ENCODE data around the gene MAEL. TPM values are rescaled to one million over a fixed set of nuclear protein-coding genes. Genes with fewer than 3 reads are reported as not detected.

MAEL gene
- total RNA-seq, 1 experiment from 2014 or later = not detected

- in situ Hi-C loops (cut with HindIII; ENCODE audit: low pct_unique_long_range_greater_than_20kb, low sequenced_read_pairs) (no loop called here), intact Hi-C loops (cut with micrococcal nuclease; ENCODE audit: unreplicated experiment) (no loop called here)
- H3K27ac ChIP-seq (ENCODE audit: low read length) = no peak overlapping the region
- TF ChIP-seq POLR2AphosphoS5 (IDR thresholded peaks at IDR 0.05; ENCODE audit: low read depth, low read length) = no peak
- TF ChIP-seq, protein P1, sequence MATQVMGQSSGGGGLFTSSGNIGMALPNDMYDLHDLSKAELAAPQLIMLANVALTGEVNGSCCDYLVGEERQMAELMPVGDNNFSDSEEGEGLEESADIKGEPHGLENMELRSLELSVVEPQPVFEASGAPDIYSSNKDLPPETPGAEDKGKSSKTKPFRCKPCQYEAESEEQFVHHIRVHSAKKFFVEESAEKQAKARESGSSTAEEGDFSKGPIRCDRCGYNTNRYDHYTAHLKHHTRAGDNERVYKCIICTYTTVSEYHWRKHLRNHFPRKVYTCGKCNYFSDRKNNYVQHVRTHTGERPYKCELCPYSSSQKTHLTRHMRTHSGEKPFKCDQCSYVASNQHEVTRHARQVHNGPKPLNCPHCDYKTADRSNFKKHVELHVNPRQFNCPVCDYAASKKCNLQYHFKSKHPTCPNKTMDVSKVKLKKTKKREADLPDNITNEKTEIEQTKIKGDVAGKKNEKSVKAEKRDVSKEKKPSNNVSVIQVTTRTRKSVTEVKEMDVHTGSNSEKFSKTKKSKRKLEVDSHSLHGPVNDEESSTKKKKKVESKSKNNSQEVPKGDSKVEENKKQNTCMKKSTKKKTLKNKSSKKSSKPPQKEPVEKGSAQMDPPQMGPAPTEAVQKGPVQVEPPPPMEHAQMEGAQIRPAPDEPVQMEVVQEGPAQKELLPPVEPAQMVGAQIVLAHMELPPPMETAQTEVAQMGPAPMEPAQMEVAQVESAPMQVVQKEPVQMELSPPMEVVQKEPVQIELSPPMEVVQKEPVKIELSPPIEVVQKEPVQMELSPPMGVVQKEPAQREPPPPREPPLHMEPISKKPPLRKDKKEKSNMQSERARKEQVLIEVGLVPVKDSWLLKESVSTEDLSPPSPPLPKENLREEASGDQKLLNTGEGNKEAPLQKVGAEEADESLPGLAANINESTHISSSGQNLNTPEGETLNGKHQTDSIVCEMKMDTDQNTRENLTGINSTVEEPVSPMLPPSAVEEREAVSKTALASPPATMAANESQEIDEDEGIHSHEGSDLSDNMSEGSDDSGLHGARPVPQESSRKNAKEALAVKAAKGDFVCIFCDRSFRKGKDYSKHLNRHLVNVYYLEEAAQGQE (IDR thresholded peaks at IDR 0.05; ENCODE audit: insufficient read depth in 1 of 2, low read depth in 2 of 2, low read length in 1 of 2) = no peak
- no peak for TF ChIP-seq SIN3A (IDR thresholded peaks at IDR 0.05; ENCODE audit: borderline replicate concordance, insufficient read depth, low read depth, low read length)
- TF ChIP-seq, protein P2, sequence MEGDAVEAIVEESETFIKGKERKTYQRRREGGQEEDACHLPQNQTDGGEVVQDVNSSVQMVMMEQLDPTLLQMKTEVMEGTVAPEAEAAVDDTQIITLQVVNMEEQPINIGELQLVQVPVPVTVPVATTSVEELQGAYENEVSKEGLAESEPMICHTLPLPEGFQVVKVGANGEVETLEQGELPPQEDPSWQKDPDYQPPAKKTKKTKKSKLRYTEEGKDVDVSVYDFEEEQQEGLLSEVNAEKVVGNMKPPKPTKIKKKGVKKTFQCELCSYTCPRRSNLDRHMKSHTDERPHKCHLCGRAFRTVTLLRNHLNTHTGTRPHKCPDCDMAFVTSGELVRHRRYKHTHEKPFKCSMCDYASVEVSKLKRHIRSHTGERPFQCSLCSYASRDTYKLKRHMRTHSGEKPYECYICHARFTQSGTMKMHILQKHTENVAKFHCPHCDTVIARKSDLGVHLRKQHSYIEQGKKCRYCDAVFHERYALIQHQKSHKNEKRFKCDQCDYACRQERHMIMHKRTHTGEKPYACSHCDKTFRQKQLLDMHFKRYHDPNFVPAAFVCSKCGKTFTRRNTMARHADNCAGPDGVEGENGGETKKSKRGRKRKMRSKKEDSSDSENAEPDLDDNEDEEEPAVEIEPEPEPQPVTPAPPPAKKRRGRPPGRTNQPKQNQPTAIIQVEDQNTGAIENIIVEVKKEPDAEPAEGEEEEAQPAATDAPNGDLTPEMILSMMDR (IDR thresholded peaks at IDR 0.05) = no peak
- TF ChIP-seq TCF7L2 (IDR thresholded peaks at IDR 0.05; ENCODE audit: low read depth, low read length) = no peak
- ChIA-PET CTCF (no interaction called here), POLR2A (no interaction called here)
- no TSS peak for BruUV-seq (replicated peaks)
- no peaks in the 10 kb centered on the region for H3K9me3 ChIP-seq (ENCODE audit: control insufficient read depth, insufficient read depth, low read depth, low read length)
- no peak for ATAC-seq
- no peak for DNase-seq (ENCODE audit: low read depth, low spot score)
- H3K36me3 ChIP-seq (ENCODE audit: control insufficient read depth, insufficient read depth, low read length) = no peaks in the 10 kb centered on the region
- no peak overlapping the region for H3K4me3 ChIP-seq (ENCODE audit: low read depth in 2 of 2, low read length in 2 of 2)
- no peaks in the 10 kb centered on the region for H3K4me1 ChIP-seq (ENCODE audit: control insufficient read depth, insufficient read depth, low read length)
- peaks cover 20% of the 10 kb centered on the region for H3K27me3 ChIP-seq (ENCODE audit: control insufficient read depth, insufficient read depth, low read length)
Measured at GRCh38 chr1:167013108-167013929, 24.2 kb downstream of the MAEL start.

DNA sequence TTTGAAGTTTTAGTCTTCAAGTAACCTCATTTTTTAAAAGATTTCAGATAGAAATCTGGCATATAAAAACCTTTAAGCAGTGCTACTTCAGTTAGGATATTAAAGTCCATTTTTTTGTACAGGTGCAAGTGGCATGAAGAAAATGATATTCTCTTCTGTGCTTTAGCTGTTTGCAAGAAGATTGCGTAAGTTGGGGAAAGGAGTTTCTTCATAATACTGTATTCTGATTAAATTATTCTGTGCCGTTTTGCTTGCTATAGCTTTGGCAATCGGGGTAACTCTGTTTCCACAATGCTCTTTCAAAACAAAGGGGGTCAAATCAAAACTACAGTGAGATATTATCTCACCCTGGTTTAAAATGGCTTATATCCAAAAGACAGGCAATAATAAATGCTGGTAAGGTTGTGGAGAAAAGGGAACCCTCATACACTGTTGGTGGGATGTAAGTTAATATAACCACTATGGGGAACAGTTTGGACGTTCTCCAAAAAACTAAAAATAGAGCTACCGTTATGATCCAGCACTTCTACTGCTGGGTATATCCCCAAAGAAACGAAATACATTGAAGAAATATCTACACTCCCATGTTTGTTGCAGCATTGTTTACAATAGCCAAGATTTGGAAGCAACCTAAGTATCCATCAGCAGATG, 27.1 kb downstream of the MAEL start:
- peaks cover 20% of the 10 kb centered on the region for H3K27me3 ChIP-seq (ENCODE audit: control insufficient read depth, insufficient read depth, low read length)
- intact Hi-C loops (cut with micrococcal nuclease; ENCODE audit: unreplicated experiment) = no loop called here
- no peaks in the 10 kb centered on the region for H3K9me3 ChIP-seq (ENCODE audit: control insufficient read depth, insufficient read depth, low read depth, low read length)
- no peak for TF ChIP-seq TCF7L2 (IDR thresholded peaks at IDR 0.05; ENCODE audit: low read depth, low read length)
- no peak for TF ChIP-seq POLR2AphosphoS5 (IDR thresholded peaks at IDR 0.05; ENCODE audit: low read depth, low read length)
- TF ChIP-seq, protein P2 (IDR thresholded peaks at IDR 0.05) = no peak
- TF ChIP-seq, protein P1 (IDR thresholded peaks at IDR 0.05; ENCODE audit: insufficient read depth in 1 of 2, low read depth in 2 of 2, low read length in 1 of 2) = no peak
- no peak for TF ChIP-seq SIN3A (IDR thresholded peaks at IDR 0.05; ENCODE audit: borderline replicate concordance, insufficient read depth, low read depth, low read length)
- H3K4me3 ChIP-seq (ENCODE audit: low read depth in 2 of 2, low read length in 2 of 2) = no peak overlapping the region
- BruUV-seq (replicated peaks) = no TSS peak
- ATAC-seq (no peak), DNase-seq (ENCODE audit: low read depth, low spot score) (no peak)
- ChIA-PET CTCF (interaction anchor here (0.5 kb wide), 1 partner anchor 133 kb away, joined by 4 read pairs; no protein-coding TSS in a partner anchor), POLR2A (no interaction called here)
- in situ Hi-C loops (cut with HindIII; ENCODE audit: low pct_unique_long_range_greater_than_20kb, low sequenced_read_pairs) = no loop called here
- no peaks in the 10 kb centered on the region; the same call in 1 of the 2 replicates for H3K36me3 ChIP-seq (ENCODE audit: control insufficient read depth, insufficient read depth, low read length)
- H3K4me1 ChIP-seq (ENCODE audit: control insufficient read depth, insufficient read depth, low read length) = no peaks in the 10 kb centered on the region
- no peak overlapping the region for H3K27ac ChIP-seq (ENCODE audit: low read length)

Measured in Panc1 (cell line).